Ishikawa (cell line): Measurements from ENCODE around the gene NTM.

ENCODE experiments used
- EP300 ChIP-seq: IDR thresholded peaks from 2 replicates; pipeline ENCODE4 v1.6.1; 2012; ENCODE audit warnings: borderline replicate concordance
- TAF1 ChIP-seq: IDR thresholded peaks from 2 replicates; pipeline ENCODE4 v1.6.1; 2012; ENCODE audit warnings: low read depth, mild to moderate bottlenecking
- TEAD4 ChIP-seq: IDR thresholded peaks from 2 replicates; pipeline ENCODE4 v1.6.1; 2012
- YY1 ChIP-seq: IDR thresholded peaks from 2 replicates; pipeline ENCODE4 v1.6.1; 2012; ENCODE audit warnings: low read depth

DNA sequence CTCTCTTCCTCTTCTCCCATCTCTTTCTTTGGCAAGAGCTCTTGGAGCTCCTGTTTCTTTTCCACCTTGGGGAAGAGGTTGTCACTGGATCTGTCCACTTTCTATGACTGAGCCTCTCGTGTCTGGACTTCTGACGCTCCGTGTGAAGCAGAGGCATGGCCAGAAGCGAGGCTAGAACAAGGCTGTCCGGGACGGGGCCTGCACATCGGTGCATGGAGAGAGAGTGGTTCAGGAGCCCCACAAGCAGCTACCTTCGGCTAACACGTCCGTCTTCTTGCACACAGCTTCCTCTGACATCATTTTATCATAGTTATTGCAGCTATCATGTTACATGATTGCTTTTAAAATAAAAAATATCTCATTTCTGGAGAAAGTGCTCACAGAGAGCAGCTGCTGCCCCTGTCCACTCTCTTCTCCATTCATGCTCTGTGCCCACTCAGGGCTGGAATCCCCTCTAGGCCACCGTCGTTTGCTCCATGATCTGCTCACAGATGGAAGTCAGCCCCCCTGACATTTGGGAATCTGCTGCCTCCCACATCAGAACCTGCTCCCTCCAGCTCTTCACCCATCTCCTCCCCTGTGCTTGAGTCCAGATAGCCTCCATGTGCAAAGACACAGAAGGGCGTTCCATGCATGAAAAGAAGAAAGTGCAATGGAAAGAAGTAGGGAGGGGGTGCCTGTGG is 308.4 kb downstream of the NTM start:
- TF ChIP-seq TEAD4, result no peak
- TF ChIP-seq EP300, result no peak
- no peak for TF ChIP-seq TAF1
- TF ChIP-seq YY1, result no peak
